ENCODE data around the gene SNRNP70. TPM values are rescaled to one million over a fixed set of nuclear protein-coding genes. Genes with fewer than 3 reads are reported as not detected.

SNRNP70 gene
- total and polyA plus RNA-seq, 10 of the 15 experiments (the other 5 are each of a cell fraction or from before 2014, with no cell fraction given): 2.7 to 453 (median 159) TPM

GRCh38 chr19:49069026-49069425 lies 16.2 kb upstream of the SNRNP70 start:
- no peak overlapping the region for H3K27ac ChIP-seq (ENCODE audit: control insufficient read depth, insufficient read depth)
- H4K20me1 ChIP-seq (ENCODE audit: control insufficient read depth, insufficient read depth): no peaks in the 10 kb centered on the region
- ChIA-PET CTCF (interaction anchor here (1.4 kb wide), 1 partner anchor 157 kb away, joined by 3 read pairs; no protein-coding TSS in a partner anchor), RAD21 (ENCODE audit: unreplicated experiment) (interaction anchor here (1.9 kb wide), 1 partner anchor 139 kb away, joined by 4 read pairs; no protein-coding TSS in a partner anchor), SMC1A (ENCODE audit: uncharacterized antibody, unreplicated experiment) (no interaction called here), POLR2A (interaction anchor here (1.3 kb wide), 1 partner anchor 8 kb away, joined by 4 read pairs; no protein-coding TSS in a partner anchor)
- ATAC-seq (no peak), FAIRE-seq (no peak), DNase-seq (ENCODE audit: low read depth, low spot score) (no peak)
- no peaks in the 10 kb centered on the region for H3K4me1 ChIP-seq (ENCODE audit: control insufficient read depth, insufficient read depth, low read length)
- 53% methylated on average over 9 of the region's 9 CpGs for WGBS (ENCODE audit: insufficient coverage, insufficient replicate concordance, low lambda C conversion rate, missing lambda C conversion rate)
- no peak overlapping the region for H2AFZ ChIP-seq (ENCODE audit: control insufficient read depth, low read depth, low read length)
- H3K9ac ChIP-seq (ENCODE audit: control insufficient read depth, insufficient read depth, low read length): no peak overlapping the region
- H3K9me3 ChIP-seq (replicated peaks; ENCODE audit: control insufficient read depth, insufficient read depth, low read length): no peaks in the 10 kb centered on the region; the same call in 2 of the 3 replicates
- intact Hi-C loops (cut with micrococcal nuclease; ENCODE audit: unreplicated experiment) (no loop called here), in situ Hi-C loops (cut with MboI) (no loop called here)
- H3K36me3 ChIP-seq (ENCODE audit: control insufficient read depth in 2 of 2, insufficient read depth in 2 of 2, low read length in 1 of 2): no peaks in the 10 kb centered on the region
- no peak overlapping the region for H3K4me3 ChIP-seq
- no peak overlapping the region for H3K4me2 ChIP-seq (ENCODE audit: control insufficient read depth, insufficient read depth)
- no TSS peak for BruUV-seq (replicated peaks)
- H3K27me3 ChIP-seq (replicated peaks in 1 of 2; ENCODE audit: control insufficient read depth in 2 of 2, insufficient read depth in 2 of 2, low read length in 1 of 2): peaks cover 1 to 5% of the 10 kb centered on the region in 2 experiments
- no peaks in the 10 kb centered on the region for H3K79me2 ChIP-seq (ENCODE audit: control insufficient read depth, insufficient read depth, low read length)
- TF ChIP-seq RCOR1 (conservative IDR thresholded peaks at IDR 0.05; ENCODE audit: low read depth, low read length) (no peak), ZNF274 (IDR thresholded peaks at IDR 0.05; ENCODE audit: insufficient read depth, insufficient read length) (no peak), MAX (IDR thresholded peaks at IDR 0.05; ENCODE audit: low read depth, low read length) (no peak), ZNF384 (IDR thresholded peaks at IDR 0.05; ENCODE audit: borderline replicate concordance, low read depth, low read length) (no peak), SMC3 (IDR thresholded peaks at IDR 0.05; ENCODE audit: borderline replicate concordance, low read length) (no peak), TCF12 (IDR thresholded peaks at IDR 0.05; ENCODE audit: low read depth, low read length) (no peak), GATAD2B (conservative IDR thresholded peaks at IDR 0.05; ENCODE audit: low read depth) (no peak), RAD21 (IDR thresholded peaks at IDR 0.05; ENCODE audit: insufficient read depth, low read depth, low read length) (no peak), USF1 (IDR thresholded peaks at IDR 0.05; ENCODE audit: borderline replicate concordance, extremely low read length, insufficient read depth, low read depth, low read length) (no peak), SMAD1 (IDR thresholded peaks at IDR 0.05; ENCODE audit: low read depth, partially characterized antibody) (no peak), CBX5 (IDR thresholded peaks at IDR 0.05; ENCODE audit: low read depth) (no peak), ZBTB11 (CRISPR knock-in tag; IDR thresholded peaks at IDR 0.05) (no peak)
- TF ChIP-seq, protein P1, sequence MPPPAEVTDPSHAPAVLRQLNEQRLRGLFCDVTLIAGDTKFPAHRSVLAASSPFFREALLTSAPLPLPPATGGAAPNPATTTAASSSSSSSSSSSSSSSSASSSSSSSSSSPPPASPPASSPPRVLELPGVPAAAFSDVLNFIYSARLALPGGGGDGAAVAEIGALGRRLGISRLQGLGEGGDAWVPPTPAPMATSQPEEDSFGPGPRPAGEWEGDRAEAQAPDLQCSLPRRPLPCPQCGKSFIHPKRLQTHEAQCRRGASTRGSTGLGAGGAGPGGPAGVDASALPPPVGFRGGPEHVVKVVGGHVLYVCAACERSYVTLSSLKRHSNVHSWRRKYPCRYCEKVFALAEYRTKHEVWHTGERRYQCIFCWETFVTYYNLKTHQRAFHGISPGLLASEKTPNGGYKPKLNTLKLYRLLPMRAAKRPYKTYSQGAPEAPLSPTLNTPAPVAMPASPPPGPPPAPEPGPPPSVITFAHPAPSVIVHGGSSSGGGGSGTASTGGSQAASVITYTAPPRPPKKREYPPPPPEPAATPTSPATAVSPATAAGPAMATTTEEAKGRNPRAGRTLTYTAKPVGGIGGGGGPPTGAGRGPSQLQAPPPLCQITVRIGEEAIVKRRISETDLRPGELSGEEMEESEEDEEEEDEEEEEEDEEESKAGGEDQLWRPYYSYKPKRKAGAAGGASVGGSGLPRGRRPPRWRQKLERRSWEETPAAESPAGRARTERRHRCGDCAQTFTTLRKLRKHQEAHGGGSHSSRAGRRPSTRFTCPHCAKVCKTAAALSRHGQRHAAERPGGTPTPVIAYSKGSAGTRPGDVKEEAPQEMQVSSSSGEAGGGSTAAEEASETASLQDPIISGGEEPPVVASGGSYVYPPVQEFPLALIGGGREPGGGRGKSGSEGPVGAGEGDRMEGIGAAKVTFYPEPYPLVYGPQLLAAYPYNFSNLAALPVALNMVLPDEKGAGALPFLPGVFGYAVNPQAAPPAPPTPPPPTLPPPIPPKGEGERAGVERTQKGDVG (CRISPR knock-in tag; IDR thresholded peaks at IDR 0.05): no peak

All from GM12878 (cell line).